GM12875 (cell line): ENCODE results near the gene FN1.

ENCODE experiments used
- H3K4me3 ChIP-seq: one replicate; pipeline ENCODE4 v1.5.1; 2011; ENCODE audit warnings: low read depth, low read length, control low read depth
- TF ChIP-seq, protein P1 (sequence below): IDR thresholded peaks from 2 replicates; pipeline ENCODE4 v1.5.1; 2011; ENCODE audit warnings: low read depth, mild to moderate bottlenecking, control low read depth, inconsistent platforms, low read length, moderate library complexity, borderline replicate concordance; ENCODE audit not compliant: insufficient read depth

The FN1 gene

DNA sequence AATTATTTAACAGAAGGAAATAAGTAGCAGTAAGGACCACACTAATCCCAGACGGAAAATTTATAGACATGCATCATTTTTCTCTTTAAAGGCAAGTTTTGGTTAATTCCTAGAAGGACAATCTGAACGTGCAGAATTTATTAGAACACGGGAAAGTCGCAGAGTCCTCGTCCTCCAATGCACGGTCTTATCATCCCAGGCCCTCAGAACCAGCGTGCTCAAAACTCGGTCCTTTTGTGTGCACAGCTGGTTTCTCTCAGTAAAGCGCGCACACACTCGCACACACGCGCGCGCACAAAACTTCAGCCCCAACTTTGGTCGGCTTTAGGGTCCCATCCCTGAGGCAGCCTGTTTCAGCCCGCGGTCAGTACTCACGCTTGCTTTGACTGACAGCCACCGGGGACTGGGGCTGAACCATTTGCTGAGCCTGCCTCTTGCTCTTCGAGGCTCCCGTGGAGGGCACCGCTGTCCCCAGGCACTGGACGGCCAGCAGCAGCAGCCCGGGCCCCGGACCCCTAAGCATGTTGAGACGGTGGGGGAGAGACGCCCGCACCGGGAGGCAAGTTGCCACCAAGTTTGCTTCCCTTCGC lies 493 bp downstream of the FN1 start:
- no peak overlapping the region for H3K4me3 ChIP-seq
- TF ChIP-seq, protein P1, sequence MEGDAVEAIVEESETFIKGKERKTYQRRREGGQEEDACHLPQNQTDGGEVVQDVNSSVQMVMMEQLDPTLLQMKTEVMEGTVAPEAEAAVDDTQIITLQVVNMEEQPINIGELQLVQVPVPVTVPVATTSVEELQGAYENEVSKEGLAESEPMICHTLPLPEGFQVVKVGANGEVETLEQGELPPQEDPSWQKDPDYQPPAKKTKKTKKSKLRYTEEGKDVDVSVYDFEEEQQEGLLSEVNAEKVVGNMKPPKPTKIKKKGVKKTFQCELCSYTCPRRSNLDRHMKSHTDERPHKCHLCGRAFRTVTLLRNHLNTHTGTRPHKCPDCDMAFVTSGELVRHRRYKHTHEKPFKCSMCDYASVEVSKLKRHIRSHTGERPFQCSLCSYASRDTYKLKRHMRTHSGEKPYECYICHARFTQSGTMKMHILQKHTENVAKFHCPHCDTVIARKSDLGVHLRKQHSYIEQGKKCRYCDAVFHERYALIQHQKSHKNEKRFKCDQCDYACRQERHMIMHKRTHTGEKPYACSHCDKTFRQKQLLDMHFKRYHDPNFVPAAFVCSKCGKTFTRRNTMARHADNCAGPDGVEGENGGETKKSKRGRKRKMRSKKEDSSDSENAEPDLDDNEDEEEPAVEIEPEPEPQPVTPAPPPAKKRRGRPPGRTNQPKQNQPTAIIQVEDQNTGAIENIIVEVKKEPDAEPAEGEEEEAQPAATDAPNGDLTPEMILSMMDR: no peak

GRCh38 chr2:215434447-215435279 lies 1.2 kb downstream of the FN1 start:
- no peak overlapping the region for H3K4me3 ChIP-seq

GRCh38 chr2:215432759-215433594 lies 2.9 kb downstream of the FN1 start:
- TF ChIP-seq, protein P1: no peak
- no peak overlapping the region for H3K4me3 ChIP-seq

More at GRCh38 chr2:215434447-215435279, 1.2 kb downstream of the FN1 start:
- TF ChIP-seq, protein P1: no peak

DNA sequence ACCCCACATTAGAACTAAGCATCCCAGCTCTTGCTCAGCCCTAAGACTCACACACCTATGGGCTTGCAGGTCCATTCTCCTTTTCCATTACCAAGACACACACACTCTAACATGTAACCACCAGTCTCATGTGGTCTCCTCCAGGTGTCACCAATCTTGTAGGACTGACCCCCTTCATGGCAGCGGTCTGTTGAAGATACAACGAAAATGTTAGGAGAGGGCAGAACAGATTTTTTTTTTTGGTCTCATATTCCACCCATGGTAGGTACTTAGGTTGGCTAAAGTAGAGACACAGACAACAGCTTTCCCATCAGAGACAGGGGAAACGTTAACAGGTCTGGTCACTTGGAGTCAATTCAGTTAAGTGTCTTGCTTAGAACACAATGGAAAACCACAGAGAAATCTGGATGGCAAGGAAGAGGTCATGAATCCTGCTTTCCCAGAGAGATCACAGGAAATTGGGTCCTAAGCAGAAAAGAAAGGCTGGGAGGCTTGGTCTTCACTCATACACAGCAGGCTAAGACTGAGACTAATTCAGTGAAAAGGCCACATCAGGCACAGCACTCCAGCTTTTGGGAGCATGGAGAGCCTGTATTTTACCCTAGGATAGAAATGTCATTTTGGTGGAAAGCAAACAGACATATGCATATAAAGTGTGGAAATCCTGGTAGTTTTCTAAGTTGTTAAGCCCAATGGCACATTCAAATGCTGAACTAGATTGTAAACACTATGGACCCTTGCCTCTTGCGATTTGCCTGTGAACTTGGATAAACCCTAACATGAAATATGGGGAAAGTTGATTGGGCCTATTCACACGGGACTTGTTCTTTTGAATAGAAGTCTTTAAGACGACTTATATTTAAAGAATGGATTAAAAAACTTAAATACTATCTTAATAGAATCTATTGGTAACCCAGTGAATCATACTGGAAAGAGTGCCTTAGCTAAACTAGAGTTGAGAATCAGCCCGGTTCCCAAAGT lies 3.8 kb downstream of the FN1 start:
- TF ChIP-seq, protein P1: no peak
- no peak overlapping the region for H3K4me3 ChIP-seq

DNA sequence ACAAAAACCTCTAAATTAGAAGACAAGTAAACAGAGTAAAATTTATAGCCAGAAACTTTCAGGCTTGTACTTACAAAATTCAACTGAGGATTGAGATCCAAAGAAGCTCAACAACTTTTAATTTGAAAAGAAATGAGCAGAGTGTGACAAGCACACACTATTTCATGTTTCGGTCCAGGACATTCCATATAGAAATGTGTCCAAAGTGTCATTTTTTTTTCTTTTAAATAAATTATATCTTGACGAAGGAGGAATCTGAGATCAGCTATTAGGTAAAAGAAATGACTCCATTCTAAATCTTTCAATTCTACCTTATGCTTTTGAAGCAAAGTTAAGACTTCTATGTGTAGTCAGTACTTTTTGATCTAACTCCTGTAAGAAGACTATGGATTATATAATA lies 4.6 kb downstream of the FN1 start:
- no peak overlapping the region for H3K4me3 ChIP-seq
- TF ChIP-seq, protein P1: no peak

- TF ChIP-seq, protein P1: no peak
- H3K4me3 ChIP-seq: no peak overlapping the region
Measured at GRCh38 chr2:215430528-215431187, 5.2 kb downstream of the FN1 start.
